GM12878 (cell line): ENCODE data around the gene NLRP10.

ENCODE experiments used
- BHLHE40 ChIP-seq, 2 experiments: fragments of 450-650 bp in 1 of 2; IDR thresholded peaks; 2 replicates each; pipeline ENCODE4 v1.6.1; 2011 to 2017; ENCODE audit warnings: low read depth in 2 of 2, borderline replicate concordance in 1 of 2, improper control_type of control experiment in 1 of 2, low read length in 1 of 2, mild to moderate bottlenecking in 1 of 2
- CTCF ChIP-seq, 3 experiments: IDR thresholded peaks in 2 of 3; conservative IDR thresholded peaks in 1 of 3; 2 replicates each; pipeline ENCODE4 v1.5.1; 2011; ENCODE audit warnings: low read depth in 3 of 3, low read length in 3 of 3, mild to moderate bottlenecking in 3 of 3, control low read depth in 2 of 3, moderate library complexity in 2 of 3, inconsistent platforms in 1 of 3, mixed read lengths in 1 of 3; ENCODE audit not compliant: control insufficient read depth in 2 of 3, insufficient read depth in 1 of 3; ENCODE audit errors: extremely low read depth in 1 of 3
- EZH2 ChIP-seq: IDR thresholded peaks from 2 replicates; pipeline ENCODE4 v1.6.1; 2012; ENCODE audit warnings: low read depth, mild to moderate bottlenecking, control low read depth, inconsistent platforms, low read length, borderline replicate concordance; ENCODE audit not compliant: control insufficient read depth
- GATAD2B ChIP-seq: fragments of 450-650 bp; conservative IDR thresholded peaks from 2 replicates; pipeline ENCODE4 v1.6.1; 2017; ENCODE audit warnings: low read depth, mild to moderate bottlenecking, moderate library complexity
- POLR2AphosphoS5 ChIP-seq: IDR thresholded peaks from 2 replicates; pipeline ENCODE4 v1.6.1; 2011; ENCODE audit warnings: mild to moderate bottlenecking, low read length, inconsistent platforms
- RFX5 ChIP-seq: IDR thresholded peaks from 2 replicates; pipeline ENCODE4 v1.6.1; 2011; ENCODE audit warnings: low read depth, low read length, improper control_type of control experiment

GRCh38 chr11:8009856-8010255 lies 44.6 kb upstream of the NLRP10 start:
- TF ChIP-seq EZH2 = no peak
- TF ChIP-seq POLR2AphosphoS5 = no peak
- TF ChIP-seq CTCF (IDR thresholded peaks at IDR 0.05 in 2 of 3, conservative IDR thresholded peaks at IDR 0.05 in 1 of 3; ENCODE audit: control insufficient read depth in 2 of 3, extremely low read depth in 1 of 3, insufficient read depth in 1 of 3, low read depth in 3 of 3, low read length in 3 of 3) = no peak
- no peak for TF ChIP-seq RFX5
- TF ChIP-seq BHLHE40 (IDR thresholded peaks at IDR 0.05; ENCODE audit: borderline replicate concordance in 1 of 2, low read depth in 2 of 2, low read length in 1 of 2) = no peak
- no peak for TF ChIP-seq GATAD2B
